UCSD-AML1 (cell line): ENCODE data around the gene ONECUT1.

Source experiments
- DNase-seq: peaks from one replicate; lab custom pipeline; 2025; ENCODE audit not compliant: unreplicated experiment; lab: John Stamatoyannopoulos, UW

ONECUT1 gene

DNA sequence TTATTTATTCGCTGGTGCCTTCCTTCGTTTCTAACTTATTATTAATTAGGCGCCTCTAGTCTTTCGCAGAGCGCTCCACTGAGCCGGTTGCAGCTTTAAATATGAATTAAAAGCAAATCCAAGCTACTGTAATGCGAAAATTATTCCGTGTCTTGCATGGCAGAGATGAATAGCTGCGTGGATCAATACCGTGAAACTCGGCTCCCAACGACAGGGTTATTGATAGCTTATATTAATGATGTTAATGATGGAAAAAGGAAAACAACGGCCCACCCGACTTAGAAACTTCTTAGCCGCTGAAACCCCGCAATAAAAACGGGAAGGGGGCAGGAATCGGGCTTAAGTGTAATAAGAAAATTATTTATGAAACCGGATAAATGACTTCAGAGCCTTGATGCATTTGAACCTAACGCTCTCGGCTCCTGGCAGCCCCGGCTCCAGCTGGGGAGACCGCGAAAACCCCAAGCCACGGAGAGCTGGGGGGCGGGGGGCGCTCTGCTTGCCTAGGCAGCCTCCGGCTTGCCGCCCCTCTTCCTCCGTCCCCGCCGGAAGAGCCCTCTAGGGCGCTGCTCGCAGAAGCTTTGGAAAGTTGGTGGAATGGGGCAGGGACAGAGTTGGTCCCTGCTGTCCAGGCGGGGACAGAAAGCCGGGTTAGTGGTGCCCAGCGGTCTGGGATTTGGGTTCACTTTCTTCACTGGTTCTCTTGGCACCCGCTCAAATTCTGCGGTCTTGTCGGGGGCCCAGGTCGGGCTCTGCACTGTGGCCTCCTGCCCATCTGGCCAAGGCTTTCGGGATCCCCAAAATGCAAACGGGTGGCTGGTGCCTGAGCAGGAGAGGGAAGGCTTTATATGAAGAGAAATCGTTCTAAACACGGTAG, 7.7 kb upstream of the ONECUT1 start:
- no peak for DNase-seq

DNA sequence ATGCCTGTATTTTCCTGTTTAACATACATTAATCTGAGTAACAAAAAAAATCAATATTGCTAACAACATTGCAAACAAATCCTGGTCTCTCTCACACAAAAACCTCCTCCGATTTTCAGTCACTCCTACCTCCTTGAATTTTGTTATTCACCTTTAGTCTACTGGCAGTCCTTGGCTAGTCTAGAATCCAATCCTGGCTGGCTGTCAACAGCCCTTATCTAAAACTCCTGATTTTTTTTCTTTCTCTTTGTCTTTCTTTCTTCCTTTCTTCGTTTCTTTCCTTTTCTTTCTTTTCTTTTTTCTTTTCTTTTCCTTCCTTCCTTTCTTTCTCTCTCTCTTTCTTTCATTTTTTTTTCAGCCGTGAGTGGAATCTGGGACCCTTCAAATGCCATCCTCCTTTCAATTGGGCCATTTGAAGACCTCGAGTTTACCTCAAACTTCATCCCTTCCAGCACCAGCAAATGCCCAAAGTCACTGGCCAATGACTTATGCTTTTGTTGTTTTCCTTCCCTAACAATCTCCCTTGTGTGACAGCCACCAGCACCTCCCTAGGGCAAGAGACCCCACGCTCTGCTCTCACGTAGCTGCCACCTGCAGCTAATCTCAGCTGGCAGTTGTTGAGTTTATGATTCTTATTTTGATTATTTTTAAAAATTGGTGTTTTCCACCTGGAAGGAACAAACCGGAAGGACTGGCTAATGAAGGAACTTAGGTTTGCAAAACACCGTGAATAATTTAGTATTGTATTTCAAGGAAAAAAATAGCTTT, 6.8 kb upstream of the ONECUT1 start:
- DNase-seq = no peak

DNA sequence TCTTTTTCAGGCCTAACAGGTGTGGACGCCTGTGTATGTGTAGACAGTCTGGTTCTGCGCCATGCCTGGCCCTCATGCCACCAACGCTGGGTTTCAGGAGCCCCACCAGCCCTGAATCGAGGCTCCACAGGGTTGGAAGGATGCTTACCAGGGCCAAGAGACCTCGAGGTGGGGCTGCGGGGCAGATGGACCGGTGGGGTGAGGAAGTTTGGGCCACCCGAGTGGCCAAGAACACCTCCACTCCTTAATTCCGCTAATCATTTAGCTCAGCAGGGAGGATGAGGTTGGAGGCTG, 6.0 kb upstream of the ONECUT1 start:
- no peak for DNase-seq

DNA sequence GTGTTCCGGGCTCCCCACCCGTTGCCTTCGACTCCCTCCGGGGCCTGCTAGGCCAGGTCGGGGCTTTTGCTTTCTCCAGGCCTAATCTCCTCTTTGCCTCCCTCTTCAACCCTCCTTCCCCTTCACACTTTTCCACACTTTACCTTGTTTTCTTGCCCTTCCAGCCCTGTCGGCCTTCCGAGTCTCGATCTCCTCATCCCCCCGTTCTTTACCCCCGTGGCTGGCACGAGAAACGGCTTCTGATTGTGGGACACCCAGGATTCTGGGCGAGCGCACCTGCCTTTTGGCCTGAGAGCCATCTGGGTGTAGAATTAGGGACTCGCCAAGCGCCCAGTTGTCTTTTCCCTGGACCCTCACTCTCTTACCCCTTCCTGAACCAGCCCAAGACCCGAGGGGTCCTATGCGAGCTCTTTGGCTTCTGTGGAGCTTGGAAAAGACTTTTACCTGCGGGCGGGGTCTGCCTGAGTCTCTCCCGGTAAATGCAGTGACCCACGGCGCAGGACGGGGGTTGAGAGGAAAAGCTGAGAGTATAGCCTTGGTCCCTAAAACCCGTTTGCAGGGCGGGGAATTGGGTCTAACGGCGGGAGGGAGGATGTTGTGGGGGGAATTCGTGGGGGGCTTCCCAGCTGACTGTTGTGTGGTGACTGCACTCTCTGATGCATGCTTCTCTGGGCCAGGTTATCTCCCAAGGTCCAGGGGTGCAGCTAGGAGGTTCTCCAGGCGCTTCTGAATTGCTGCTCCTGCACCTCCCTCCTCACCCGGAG, 5.5 kb upstream of the ONECUT1 start:
- DNase-seq = no peak

DNA sequence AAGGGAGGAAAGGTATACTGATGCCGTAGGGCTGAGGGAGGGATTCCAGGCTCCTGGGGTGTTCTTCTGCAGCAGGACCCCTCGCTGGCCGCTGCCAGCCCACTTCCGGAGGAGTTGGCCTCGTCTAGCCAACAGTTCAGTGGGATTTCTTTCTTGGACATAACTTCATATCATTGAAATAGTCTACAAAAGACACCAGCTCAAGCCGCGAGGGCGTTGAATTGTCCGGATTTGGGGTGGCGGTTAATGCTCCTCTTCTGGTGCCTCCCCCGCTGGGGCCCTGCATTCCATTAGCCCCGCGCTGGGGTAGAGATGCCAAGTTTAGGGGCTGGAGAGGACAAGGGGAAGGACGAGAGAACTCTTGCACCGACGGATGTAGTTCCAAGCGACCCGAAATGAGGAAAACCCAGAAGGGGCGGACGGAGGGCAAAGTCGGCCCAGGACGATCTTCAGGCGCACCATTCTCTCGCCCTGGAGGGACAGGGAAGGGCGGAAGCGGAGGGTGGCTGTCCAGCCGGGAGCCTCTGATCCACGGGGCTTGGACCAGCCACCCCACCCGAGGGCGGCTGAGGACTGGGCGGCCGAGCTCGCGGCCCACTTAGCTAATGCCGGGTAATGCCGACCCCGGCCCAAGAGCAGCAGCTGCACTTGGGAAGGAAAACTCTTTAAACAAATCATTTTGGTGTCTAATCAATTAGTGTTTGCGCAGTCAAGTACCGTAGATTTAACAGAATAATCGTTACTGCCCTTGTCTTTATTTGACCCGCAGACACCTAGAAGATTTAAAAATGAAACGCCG, 4.7 kb upstream of the ONECUT1 start:
- no peak for DNase-seq

DNA sequence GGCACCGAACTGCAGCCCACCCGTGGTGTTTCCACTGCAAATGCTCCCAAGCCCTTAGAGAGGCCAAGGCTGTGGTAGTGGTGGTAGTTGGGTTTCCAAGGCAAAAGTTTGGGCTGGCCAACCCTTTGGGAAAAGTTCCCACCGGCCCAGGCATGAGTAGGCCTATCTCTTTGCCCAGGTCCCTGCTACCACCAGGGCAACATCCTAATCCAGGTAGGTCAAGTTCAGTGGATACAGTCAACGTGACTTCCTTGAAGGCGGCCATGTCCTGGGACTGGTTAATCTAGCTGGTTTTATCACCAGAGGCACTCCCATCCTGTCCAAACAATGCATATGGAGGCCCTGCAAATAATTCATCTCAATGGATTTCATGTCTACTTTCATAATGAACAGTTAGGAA, 1.6 kb upstream of the ONECUT1 start:
- DNase-seq = no peak

DNA sequence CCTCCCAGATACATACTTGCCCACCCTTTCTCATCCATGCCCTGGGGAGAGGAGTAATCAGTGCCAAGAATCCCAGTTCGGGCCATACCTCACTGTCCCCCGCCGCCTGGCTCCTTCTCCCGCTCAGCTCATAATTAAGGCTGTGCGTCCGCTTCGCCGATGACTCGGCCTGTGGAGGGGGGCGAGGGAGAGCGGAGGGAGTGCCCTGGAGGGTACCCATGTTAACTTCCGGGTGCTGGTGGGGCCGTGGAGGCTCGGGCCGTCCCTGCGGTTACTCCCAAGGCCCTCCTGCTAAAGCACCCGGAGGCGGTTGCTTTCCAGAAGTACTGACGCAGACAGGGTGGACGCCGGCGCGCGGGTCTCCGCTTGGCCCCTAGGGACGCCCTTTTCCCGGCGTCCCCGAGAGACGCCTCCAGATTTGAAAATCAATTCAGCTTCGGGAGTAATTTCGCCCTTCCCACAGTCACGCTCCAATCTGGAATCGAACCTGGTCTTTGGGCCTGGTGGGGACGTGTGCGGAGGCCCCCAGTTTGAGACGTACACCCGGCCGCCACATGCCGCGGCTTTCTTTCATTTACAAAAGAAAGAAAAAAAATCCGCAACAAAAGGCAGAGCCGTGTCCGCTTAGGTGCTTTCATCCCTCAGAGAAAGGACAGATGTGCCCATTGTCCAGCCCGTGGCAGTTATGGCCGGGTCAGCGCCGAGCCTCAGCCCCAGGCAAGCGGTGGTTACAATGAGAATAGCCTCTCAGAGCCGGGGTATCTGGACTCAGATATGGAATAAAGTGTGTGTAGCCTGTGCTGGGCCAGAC, 1.0 kb upstream of the ONECUT1 start:
- DNase-seq = no peak

DNA sequence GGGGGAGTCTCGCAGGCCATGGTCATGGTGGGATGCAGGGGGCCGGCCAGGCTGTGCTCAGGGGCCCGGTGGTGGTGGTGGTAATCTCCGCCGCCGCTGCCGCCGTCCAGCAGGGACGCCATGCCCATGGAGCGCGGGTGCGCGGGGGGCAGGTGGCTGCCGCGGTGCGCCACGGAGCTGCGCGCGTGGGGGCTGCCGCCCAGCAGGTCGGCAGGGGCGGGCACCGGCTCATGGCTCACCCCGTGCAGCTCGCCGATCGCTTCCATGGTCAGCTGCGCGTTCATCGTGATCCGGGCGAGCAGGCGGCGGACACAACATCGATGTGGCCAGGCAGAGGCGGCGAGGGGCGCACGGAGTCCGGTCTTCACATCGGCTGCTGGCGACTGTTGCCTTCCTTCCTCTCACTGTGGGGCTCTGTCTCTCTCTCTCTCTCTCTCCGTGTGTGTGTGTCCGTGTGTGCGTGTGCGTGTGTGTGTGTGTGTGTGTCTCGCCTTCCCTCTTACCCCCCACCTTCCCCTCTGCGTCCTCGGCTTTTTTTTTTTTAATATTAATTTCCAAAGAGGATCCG, 451 bp downstream of the ONECUT1 start:
- DNase-seq = no peak

DNA sequence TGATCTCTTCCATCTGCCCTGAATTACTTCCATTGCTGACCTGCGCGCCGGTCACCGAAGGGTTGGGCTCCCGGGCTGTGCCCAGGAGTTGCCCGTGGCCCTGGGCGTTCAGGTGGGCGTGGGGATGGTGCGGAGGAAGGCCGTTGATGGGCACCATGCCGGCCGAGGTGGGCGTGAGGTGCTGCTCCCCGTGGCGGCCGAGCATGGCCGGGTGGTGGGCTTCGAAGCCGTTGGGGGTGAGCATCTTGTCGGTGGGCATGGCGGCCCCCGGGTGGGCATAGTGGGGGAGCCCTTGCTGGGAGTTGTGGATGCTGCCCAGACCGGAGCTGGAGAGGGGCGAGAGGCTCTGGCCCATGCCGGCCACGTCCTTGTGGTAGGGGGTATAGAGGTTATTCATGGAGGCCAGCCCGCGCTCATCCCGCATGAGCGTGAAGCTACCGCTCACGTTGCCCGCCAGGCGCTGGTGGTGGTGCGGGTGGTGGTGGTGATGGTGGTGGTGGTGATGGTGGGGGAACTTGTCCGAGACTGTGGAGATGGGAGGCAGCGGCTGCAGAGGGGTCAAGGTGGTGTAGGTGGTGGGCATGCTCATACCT, 1.0 kb downstream of the ONECUT1 start:
- DNase-seq = no peak

DNA sequence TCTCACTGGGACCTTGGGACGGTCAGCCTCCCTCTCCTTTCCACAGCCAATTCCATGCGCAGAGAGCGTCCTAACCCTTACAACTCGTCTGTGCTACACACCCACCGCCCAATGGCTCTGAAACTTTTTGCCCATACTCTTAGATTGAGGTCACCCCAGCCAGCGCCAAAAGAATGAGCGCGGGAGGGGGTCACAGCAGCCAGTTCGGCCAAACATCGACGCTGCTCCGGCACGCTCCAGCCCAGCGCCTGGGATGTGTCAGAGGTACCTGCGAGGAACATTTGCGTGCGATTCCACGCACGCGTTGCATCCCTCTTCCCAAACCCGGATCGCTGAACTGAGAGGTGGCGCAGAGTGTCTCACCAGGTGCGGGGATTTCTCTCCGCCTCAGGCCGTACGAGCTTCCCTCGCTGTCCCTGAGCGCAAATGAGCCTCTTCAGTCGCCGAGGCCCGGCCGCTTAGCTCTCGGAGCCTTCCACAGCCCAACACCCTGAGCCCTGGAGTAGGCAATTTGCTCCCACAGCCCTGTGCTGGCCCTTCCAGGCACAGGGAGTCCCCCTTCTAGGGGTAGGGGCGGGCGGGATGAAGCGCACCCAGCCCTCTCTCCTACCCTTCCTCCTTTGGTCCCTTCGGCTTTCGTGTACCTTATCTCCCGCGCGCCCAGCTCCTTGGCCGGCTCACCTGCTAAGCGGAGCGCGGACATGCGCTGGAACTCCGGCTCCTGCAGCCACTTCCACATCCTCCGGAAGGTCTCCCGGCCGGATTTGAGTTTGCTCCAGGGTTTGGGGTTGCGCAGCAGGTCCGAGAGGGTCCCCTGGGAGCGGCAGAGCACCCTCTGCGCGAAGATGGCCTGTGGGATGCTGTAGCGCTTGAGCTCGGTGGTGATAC, 1.8 kb downstream of the ONECUT1 start:
- no peak for DNase-seq

DNA sequence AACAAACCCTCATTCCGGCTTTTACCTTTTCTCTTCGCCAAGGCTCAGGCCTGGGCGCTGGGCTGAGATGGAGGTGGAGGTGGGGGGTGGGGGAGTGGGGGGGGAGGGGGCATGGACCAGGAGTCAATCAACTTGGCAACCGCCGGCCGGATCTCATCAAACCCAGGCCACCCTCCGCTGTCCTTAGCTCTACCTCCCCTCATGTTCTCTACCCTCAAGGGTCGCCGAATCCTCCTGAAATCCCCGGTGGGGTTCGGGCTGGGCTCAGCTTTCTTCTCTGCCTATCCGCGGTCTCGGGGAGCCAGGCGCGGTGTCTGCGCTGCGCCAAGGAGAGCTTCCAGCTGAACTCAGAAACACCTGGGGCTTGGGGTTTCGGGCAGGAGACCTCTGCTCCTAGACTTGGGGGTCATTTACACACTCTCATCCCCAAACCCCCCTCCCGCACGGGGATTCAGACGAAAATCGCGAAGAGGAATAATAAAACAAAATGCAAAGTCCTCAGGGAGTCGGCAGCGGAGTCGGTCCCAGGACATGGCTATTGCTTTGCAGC, 2.5 kb downstream of the ONECUT1 start:
- no peak for DNase-seq

DNA sequence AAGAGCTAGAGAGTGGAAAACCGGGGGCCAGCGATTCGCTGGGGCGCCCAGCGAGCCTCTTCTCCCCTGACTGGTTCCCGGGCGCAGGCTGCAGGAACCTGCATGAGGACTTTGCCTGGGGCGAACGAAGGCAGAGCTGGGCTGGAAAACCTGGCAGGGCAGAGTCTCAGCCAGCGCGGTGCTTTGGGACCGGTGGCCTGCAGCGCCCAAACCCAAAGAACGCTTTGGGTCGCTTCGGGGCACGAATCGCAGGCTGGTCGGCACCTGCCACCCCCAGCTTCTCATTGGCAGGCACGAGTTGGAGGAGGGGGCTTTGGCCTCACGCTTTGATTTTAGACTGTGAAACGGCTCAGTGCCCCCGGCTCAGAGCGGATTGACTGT, 3.0 kb downstream of the ONECUT1 start:
- no peak for DNase-seq

DNA sequence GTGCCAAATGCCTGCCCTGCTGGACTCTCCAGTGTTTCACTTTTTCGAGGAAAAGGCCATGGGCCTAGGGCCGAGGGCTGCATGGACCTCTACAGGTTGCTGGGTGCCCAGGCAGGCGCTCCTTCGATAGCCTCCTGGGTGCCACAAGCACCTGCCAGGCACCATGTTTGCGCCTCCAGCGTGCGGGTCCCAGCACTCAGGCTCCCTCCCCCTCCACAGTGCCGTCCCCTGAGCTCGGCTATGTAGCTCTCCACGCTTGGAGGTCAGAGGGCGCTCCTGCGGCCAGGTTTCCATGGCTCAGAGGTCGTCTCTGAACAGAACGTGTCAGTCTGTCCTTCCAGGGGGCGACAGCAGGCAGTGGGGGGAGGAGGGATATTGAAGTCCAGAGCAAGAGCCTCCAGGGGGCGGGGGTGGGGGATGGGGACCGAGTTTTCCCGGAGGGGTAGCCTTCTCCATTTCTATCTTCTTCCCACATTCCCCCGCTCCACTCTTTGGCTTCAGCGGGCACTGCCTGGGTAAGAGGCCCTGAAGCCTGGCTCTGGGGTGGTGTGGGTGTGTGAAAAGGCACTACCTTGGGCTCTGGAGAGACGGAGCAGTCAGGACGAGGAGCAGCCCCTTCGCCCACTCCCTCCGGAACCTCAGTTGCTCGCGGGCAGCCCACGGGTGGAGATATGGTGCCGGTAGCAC, 3.6 kb downstream of the ONECUT1 start:
- DNase-seq = no peak

DNA sequence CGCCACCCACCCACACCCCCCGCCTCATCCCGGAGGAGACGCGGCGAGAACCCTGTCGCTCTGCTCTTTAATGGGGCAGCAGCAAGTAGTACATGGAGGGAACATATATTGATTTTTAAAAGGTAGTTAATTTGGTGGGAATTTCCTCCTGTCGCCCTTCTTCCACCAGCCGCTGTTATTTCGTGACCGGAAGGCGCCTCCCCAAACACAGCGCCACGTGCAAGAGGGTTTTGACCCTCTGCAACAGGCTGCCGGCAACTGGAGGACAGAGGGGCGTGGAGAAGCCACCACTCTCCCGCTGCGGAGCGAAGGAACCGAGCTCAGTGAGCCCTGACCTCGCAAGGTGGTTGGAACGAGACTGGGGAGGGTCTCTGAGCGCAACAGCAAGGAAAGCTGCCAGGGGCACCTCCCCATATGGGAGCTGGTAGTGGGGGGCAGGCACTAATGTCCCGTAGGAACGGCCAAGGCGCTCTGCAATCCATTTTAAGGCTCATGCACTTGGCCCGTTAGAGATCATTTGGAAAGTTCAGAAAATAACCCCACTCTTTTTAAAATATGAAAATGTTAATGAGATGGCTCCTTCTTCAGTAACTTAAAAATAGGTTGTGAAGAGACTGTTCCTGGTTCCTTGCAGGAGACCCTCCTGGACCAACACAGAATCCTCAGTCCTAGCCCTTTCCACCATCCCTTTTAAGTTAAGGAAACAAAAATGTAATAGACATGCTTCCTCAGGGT, 4.3 kb downstream of the ONECUT1 start:
- DNase-seq = no peak

DNA sequence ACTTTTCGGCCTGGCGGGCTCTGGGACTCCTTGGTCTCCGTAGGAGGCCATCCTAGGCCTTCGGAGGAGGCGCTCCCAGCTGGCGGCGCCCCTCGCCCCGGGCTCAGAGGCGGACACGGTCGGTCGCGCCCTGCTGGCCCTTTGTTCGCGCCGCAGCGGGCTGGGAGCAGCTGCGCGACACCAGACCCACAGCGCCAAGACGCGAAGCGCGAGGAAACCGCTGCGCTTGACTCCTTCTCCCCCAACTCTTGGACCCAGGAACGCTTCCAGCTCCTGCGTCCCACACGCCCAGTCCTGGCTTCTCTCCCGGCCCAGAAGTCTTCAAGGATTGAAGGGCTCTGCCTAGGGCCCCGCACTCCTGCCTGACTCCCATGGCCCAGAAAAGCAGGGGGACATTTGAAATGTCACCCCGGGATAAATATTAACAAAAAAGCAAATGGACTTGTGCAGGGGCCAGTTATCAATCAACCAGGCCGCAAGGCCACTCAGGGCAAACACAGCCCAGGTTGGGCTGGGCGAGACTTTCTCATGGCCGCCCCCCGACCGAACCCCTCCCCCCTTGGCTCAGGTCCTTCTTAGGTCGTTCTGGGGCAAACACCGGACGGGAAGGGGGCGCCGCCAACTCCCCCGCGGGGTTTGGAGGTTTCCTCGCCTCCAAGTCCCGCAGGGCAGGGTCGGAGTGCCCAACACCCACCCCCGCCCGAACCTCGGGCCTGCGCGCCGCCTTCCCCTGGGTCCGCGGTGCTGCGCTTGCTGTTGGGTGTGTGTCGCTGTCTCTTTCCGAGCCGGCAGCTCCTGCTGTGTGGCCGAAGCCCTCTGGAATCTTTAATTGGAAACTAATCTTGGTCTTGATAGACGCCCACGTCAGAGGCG, 5.1 kb downstream of the ONECUT1 start:
- DNase-seq = no peak
